ENCODE results near the gene RXFP2. TPM values are rescaled to one million over a fixed set of nuclear protein-coding genes. Genes with fewer than 3 reads are reported as not detected.

RXFP2 gene
- total RNA-seq, 1 donor from 2014 or later, result not detected

- peaks cover 9% of the 10 kb centered on the region for H3K27me3 Mint-ChIP-seq (ENCODE audit: low read depth)
- TF ChIP-seq, protein P1, sequence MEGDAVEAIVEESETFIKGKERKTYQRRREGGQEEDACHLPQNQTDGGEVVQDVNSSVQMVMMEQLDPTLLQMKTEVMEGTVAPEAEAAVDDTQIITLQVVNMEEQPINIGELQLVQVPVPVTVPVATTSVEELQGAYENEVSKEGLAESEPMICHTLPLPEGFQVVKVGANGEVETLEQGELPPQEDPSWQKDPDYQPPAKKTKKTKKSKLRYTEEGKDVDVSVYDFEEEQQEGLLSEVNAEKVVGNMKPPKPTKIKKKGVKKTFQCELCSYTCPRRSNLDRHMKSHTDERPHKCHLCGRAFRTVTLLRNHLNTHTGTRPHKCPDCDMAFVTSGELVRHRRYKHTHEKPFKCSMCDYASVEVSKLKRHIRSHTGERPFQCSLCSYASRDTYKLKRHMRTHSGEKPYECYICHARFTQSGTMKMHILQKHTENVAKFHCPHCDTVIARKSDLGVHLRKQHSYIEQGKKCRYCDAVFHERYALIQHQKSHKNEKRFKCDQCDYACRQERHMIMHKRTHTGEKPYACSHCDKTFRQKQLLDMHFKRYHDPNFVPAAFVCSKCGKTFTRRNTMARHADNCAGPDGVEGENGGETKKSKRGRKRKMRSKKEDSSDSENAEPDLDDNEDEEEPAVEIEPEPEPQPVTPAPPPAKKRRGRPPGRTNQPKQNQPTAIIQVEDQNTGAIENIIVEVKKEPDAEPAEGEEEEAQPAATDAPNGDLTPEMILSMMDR (IDR thresholded peaks at IDR 0.05), result no peak
- no peak for DNase-seq (ENCODE audit: low spot score)
- no peaks in the 10 kb centered on the region for H3K9me3 Mint-ChIP-seq (ENCODE audit: low read depth)
- H3K36me3 Mint-ChIP-seq (ENCODE audit: low read depth), result peaks cover 1% of the 10 kb centered on the region
- no peak overlapping the region for H3K27ac Mint-ChIP-seq (ENCODE audit: unreplicated experiment)
- H3K4me1 Mint-ChIP-seq (ENCODE audit: low read depth), result no peaks in the 10 kb centered on the region
- no peak overlapping the region for H3K4me3 Mint-ChIP-seq (ENCODE audit: unreplicated experiment)
Observed at GRCh38 chr13:31826521-31826920, 87.2 kb downstream of the RXFP2 start.

GRCh38 chr13:31827707-31828106 is 88.4 kb downstream of the RXFP2 start:
- Mint-ChIP-seq H3K4me1 (ENCODE audit: low read depth) (no peaks in the 10 kb centered on the region), H3K36me3 (ENCODE audit: low read depth) (peaks cover 1% of the 10 kb centered on the region), H3K4me3 (ENCODE audit: unreplicated experiment) (no peak overlapping the region), H3K9me3 (ENCODE audit: low read depth) (no peaks in the 10 kb centered on the region), H3K27me3 (ENCODE audit: low read depth) (peaks cover 9% of the 10 kb centered on the region), H3K27ac (ENCODE audit: unreplicated experiment) (no peak overlapping the region)
- no peak for DNase-seq (ENCODE audit: low spot score)
- TF ChIP-seq, protein P1 (IDR thresholded peaks at IDR 0.05), result no peak

GRCh38 chr13:31835932-31836331 is 96.6 kb downstream of the RXFP2 start:
- Mint-ChIP-seq H3K9me3 (ENCODE audit: low read depth) (peaks cover 3% of the 10 kb centered on the region), H3K4me1 (ENCODE audit: low read depth) (peaks cover 5% of the 10 kb centered on the region), H3K4me3 (ENCODE audit: unreplicated experiment) (no peak overlapping the region), H3K27me3 (ENCODE audit: low read depth) (peaks cover 23% of the 10 kb centered on the region), H3K27ac (ENCODE audit: unreplicated experiment) (no peak overlapping the region), H3K36me3 (ENCODE audit: low read depth) (no peaks in the 10 kb centered on the region)
- TF ChIP-seq, protein P1 (IDR thresholded peaks at IDR 0.05), result no peak
- DNase-seq (ENCODE audit: low spot score), result no peak

DNA sequence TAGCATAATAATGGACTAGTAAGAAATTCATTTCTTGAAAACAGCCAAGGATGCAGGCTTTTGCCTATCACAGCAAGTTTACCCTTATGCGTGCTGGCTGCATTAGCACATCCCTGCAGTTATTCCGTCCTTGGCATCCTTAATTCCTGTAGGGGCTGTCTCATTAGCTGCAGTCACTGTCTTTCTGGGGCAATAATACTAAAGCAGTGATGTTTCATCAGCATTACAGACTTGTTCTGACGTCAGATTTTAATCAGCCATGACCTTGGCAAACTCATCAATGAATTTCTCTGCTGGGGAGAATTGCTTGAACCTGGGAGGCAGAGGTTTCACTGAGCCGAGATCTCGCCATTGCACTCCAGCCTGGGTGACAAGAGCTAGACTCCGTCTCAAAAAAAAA is 103.7 kb downstream of the RXFP2 start:
- Mint-ChIP-seq H3K4me3 (ENCODE audit: unreplicated experiment) (no peak overlapping the region), H3K9me3 (ENCODE audit: low read depth) (no peaks in the 10 kb centered on the region), H3K27ac (ENCODE audit: unreplicated experiment) (no peak overlapping the region), H3K4me1 (ENCODE audit: low read depth) (peaks cover 13% of the 10 kb centered on the region), H3K27me3 (ENCODE audit: low read depth) (peaks cover 43% of the 10 kb centered on the region), H3K36me3 (ENCODE audit: low read depth) (peaks cover 3% of the 10 kb centered on the region)
- TF ChIP-seq, protein P1 (IDR thresholded peaks at IDR 0.05), result no peak
- no peak for DNase-seq (ENCODE audit: low spot score)

DNA sequence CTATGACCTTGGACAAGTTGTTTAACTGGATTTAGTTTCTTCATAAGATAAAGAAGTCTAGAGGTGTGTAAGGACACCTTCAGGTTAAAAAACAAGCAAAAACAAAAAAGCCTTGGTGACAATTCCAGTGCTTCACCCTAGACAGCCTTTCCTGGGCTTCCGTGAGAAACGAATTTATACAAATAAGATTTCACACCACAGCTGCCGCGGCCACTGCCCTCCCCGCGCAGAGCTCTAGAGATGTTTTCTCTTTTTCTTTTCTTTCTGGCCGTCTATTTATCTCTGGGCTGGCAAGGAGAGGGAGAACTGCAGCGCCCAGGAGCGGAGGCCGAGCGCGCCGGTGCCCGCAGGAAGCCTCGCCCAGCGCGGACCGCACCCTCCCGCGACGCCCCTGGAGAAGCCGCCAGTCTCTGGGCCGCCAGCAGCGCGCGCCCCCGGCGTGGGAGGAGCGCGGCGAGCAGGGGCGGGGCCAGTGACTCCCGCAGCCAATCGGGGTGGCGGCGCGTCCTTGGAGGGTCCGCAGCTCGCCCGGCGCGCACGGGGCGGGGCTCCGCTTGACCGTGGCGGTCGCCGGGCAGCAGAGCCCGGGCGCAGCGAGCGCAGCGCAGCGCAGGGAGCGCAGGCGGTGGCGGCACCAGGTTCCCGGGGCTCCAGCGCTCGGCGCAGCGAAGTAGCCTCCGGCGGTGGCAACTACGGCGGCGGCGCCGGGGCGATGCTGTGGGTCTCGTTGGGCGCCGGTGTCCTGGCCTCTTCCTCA is 107.0 kb downstream of the RXFP2 start:
- H3K4me1 Mint-ChIP-seq (ENCODE audit: low read depth), result peaks cover 17% of the 10 kb centered on the region
- peaks cover 27% of the 10 kb centered on the region for H3K27me3 Mint-ChIP-seq (ENCODE audit: low read depth)

More for the DNA sequence above, 107.0 kb downstream of the RXFP2 start:
- peak; percentile 93 for DNase-seq (ENCODE audit: low spot score)
- Mint-ChIP-seq H3K9me3 (ENCODE audit: low read depth) (no peaks in the 10 kb centered on the region), H3K4me3 (ENCODE audit: unreplicated experiment) (peak overlapping the region; percentile 82), H3K36me3 (ENCODE audit: low read depth) (peaks cover 3% of the 10 kb centered on the region), H3K27ac (ENCODE audit: unreplicated experiment) (peak overlapping the region; percentile 83)
- TF ChIP-seq, protein P1 (IDR thresholded peaks at IDR 0.05), result peak; percentile 11

All from chondrocyte (in vitro differentiated cells).